Activated CD8-positive, alpha-beta T cell treated with anti-CD3 and anti-CD28 coated beads for 36 hours (primary cell): ENCODE measurements around the gene SERPINB1. TPM values are rescaled to one million over a fixed set of nuclear protein-coding genes. Genes with fewer than 3 reads are reported as not detected.

Experiments
- ATAC-seq: fragments of 200-7000 bp; cut with Tn5 transposase; one replicate; pipeline ENCODE4 v1.10.0; 2021; ENCODE audit warnings: mild to moderate bottlenecking, moderate library complexity
- CTCF ChIA-PET: fragments of 350-600 bp; sonication (Branson Sonifier 250); formaldehyde crosslinking; loops from one replicate; lab custom pipeline; 2021; ENCODE audit warnings: antibody characterized with exemption; lab: Charles Lee
- POLR2A ChIA-PET: fragments of 350-600 bp; sonication (Branson Sonifier 250); formaldehyde crosslinking; loops from one replicate; lab custom pipeline; 2021; ENCODE audit warnings: antibody characterized with exemption; lab: Charles Lee
- DNase-seq: peaks from one replicate; pipeline ENCODE4 v3.0.0-alpha.2; 2020
- H3K27ac Mint-ChIP-seq: one replicate; pipeline ENCODE4 v1.8.0; 2021; ENCODE audit warnings: mild to moderate bottlenecking, mixed read lengths
- H3K27me3 Mint-ChIP-seq: one replicate; pipeline ENCODE4 v1.8.0; 2021; ENCODE audit warnings: mixed read lengths
- H3K36me3 Mint-ChIP-seq: one replicate; pipeline ENCODE4 v1.8.0; 2021; ENCODE audit warnings: low read depth, mixed read lengths
- H3K4me1 Mint-ChIP-seq: one replicate; pipeline ENCODE4 v1.8.0; 2021; ENCODE audit warnings: low read depth, mixed read lengths
- H3K4me3 Mint-ChIP-seq: one replicate; pipeline ENCODE4 v1.8.0; 2021; ENCODE audit warnings: mild to moderate bottlenecking, moderate library complexity, mixed read lengths
- H3K9me3 Mint-ChIP-seq: one replicate; pipeline ENCODE4 v1.8.0; 2021; ENCODE audit warnings: mixed read lengths
- intact Hi-C: fragments of 100-400 bp; cut with micrococcal nuclease; formaldehyde crosslinking; loops from one replicate; pipeline ENCODE4 v1.10.0; 2022
- total RNA-seq, 2 experiments: library from RNA; stranded (reverse); gene quantifications; one replicate each; pipeline ENCODE4 v1.2.3, GENCODE V29; 2021
- TF ChIP-seq, protein P1 (sequence below): fragments of 200-600 bp; IDR thresholded peaks from one replicate; pipeline ENCODE4 v1.8.0; 2022; ENCODE audit warnings: antibody characterized with exemption, mild to moderate bottlenecking

SERPINB1 gene
- total RNA-seq, 2 experiments from 2014 or later, result 55.8 to 60.0 TPM

DNA sequence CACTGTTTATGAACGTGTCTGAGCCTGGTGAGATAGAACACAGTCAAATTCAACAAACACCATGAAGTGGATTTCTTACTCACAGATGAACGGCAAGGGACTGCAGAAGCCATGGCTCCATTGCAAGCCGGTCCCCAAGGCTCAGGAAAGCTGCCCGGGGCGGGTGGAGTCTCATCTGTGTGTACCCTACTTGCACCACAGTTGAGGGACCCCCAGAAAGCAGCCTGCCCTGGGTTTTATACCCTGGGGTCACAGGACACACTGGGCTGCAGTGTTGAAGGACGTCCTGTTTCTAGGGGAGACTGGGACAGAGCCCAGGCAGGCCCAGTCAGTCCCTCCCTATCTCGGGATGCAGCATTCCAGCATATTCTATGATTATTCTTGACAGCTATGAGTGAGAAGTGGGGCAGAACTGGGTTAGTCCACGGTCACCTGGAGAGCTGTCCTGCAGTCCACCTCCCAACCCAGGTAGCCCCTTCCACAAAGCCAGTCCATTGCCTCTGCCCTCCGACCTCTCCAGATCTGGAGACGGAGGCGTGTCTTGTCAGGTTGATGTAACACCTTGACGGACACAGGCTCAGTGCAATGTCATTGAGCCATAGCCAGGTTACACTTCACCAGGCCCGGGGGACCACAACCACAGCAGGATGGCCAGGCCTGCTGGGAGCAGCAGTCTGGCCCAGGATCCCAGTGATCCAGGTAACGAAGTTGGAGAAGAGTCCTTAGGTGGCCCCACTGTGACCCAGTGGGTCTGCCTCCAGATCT is 40.9 kb downstream of the SERPINB1 start:
- CTCF ChIA-PET, result interaction anchor here (1.3 to 2.2 kb wide), 2 partner anchors 9 to 17 kb away, joined by 4 to 5 read pairs; no protein-coding TSS in a partner anchor
- intact Hi-C loops, result no loop called here
- Mint-ChIP-seq H3K36me3 (no peaks in the 10 kb centered on the region), H3K27ac (no peak overlapping the region), H3K4me3 (no peak overlapping the region), H3K4me1 (peaks cover 28% of the 10 kb centered on the region), H3K9me3 (no peaks in the 10 kb centered on the region), H3K27me3 (no peaks in the 10 kb centered on the region)
- DNase-seq (no peak), ATAC-seq (no peak)
- POLR2A ChIA-PET, result interaction anchor here (0.8 to 1.3 kb wide), 4 partner anchors 9 to 54 kb away, joined by 3 to 4 read pairs (median 3); partner anchors contain the start of gene SERPINB1
- TF ChIP-seq, protein P1, sequence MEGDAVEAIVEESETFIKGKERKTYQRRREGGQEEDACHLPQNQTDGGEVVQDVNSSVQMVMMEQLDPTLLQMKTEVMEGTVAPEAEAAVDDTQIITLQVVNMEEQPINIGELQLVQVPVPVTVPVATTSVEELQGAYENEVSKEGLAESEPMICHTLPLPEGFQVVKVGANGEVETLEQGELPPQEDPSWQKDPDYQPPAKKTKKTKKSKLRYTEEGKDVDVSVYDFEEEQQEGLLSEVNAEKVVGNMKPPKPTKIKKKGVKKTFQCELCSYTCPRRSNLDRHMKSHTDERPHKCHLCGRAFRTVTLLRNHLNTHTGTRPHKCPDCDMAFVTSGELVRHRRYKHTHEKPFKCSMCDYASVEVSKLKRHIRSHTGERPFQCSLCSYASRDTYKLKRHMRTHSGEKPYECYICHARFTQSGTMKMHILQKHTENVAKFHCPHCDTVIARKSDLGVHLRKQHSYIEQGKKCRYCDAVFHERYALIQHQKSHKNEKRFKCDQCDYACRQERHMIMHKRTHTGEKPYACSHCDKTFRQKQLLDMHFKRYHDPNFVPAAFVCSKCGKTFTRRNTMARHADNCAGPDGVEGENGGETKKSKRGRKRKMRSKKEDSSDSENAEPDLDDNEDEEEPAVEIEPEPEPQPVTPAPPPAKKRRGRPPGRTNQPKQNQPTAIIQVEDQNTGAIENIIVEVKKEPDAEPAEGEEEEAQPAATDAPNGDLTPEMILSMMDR, result no peak

DNA sequence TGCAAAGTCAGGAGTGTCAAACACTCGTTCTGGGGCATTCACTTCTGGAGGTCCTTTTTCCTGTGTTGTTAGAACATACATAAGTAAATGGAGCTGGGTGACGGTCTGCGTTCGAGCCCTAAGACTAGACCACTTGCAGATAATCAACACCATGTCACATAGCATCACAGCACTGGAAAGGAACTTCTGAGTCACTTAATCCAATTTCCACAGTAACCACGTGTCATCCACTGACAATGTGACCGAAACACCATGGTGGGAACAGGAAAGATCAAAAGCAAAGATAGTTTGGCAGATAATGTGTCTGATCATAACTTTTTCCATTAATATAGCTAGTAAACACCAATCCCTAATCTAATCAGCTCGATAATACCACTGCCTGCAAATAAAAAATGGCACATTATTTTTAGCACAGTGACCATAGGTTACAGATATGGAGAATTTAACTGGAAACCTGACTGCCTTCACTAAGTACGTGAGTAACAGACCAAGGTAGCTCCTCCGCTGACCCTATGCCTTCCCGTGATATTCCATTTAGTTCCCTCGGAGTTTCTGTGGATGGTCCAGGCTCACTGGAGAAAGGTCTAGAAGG is 41.6 kb downstream of the SERPINB1 start:
- no peaks in the 10 kb centered on the region for H3K27me3 Mint-ChIP-seq
- no peak overlapping the region for H3K4me3 Mint-ChIP-seq

DNA sequence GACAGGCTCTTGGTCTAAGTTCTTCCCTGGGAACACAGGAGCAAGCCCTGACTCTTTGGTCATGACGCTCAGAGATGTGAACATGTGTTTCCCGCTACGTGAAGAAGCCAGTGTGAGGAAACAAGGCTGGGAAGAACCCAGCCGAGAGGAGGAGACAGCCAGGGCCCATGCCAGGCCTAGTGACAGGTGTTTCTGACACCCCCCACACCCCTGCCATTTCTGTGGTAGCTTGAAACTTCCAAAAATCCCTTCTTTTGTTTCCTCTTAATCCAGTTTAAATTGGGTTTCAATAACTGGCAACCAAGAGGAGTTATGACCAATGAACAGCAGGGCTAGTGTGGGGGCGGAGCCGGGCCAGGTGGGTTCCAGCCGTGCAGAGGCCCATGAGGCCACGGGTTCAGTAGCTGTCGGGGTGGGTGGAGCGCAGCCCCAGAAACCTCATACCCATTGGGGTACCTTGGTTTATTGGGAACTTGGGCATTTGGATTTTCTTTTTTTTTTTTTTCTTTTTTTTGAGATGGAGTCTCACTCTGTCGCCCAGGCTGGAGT is 43.0 kb downstream of the SERPINB1 start:
- no peak overlapping the region for H3K4me3 Mint-ChIP-seq
- DNase-seq, result no peak
- H3K36me3 Mint-ChIP-seq, result no peaks in the 10 kb centered on the region
- no peak for ATAC-seq
- H3K4me1 Mint-ChIP-seq, result peaks cover 37% of the 10 kb centered on the region
- no peaks in the 10 kb centered on the region for H3K27me3 Mint-ChIP-seq
- ChIA-PET CTCF (interaction anchor here (0.8 to 2.2 kb wide), 5 partner anchors 15 to 134 kb away, joined by 3 to 5 read pairs (median 4); no protein-coding TSS in a partner anchor), POLR2A (interaction anchor here (1.2 to 1.9 kb wide), 2 partner anchors 36 to 43 kb away, joined by 3 to 4 read pairs; partner anchors contain the start of gene SERPINB1)
- no peaks in the 10 kb centered on the region for H3K9me3 Mint-ChIP-seq
- intact Hi-C loops, result no loop called here
- no peak overlapping the region for H3K27ac Mint-ChIP-seq
- TF ChIP-seq, protein P1, result no peak

More for the DNA sequence above, 41.6 kb downstream of the SERPINB1 start:
- H3K4me1 Mint-ChIP-seq, result peaks cover 31% of the 10 kb centered on the region
- POLR2A ChIA-PET, result interaction anchor here (0.8 to 1.3 kb wide), 4 partner anchors 9 to 55 kb away, joined by 3 to 4 read pairs (median 3); partner anchors contain the start of gene SERPINB1
- DNase-seq (peak; percentile 46), ATAC-seq (peak; percentile 81)
- no peaks in the 10 kb centered on the region for H3K36me3 Mint-ChIP-seq
- TF ChIP-seq, protein P1, result no peak
- H3K27ac Mint-ChIP-seq, result peak overlapping the region; percentile 43
- no peaks in the 10 kb centered on the region for H3K9me3 Mint-ChIP-seq
- intact Hi-C loops, result no loop called here
- CTCF ChIA-PET, result interaction anchor here (0.7 to 2.2 kb wide), 3 partner anchors 8 to 31 kb away, joined by 4 to 5 read pairs (median 4); no protein-coding TSS in a partner anchor

DNA sequence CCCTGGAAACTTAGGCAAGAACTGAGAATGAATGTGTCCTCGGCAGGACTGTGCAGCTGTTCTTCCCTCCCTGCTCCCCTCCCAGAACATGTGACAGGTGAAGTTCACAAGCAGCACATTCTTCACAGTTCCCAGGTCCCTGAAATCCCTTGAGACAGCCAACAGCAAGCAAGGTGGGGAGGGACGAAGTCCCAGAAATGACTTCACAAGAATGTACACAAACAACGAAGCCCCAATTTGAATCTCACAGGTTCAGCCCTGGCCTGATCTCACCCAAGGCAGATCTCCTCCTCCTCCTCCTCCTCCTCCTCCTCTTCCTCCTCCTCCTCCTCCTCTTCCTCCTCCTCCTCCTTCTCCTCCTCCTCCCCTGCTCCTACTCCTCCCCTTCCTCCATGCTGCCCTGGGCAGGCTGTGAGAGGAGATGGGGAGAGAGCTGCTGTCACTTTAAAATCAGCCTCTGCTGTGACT is 44.1 kb downstream of the SERPINB1 start:
- Mint-ChIP-seq H3K27ac (no peak overlapping the region), H3K9me3 (no peaks in the 10 kb centered on the region), H3K4me3 (no peak overlapping the region), H3K4me1 (peaks cover 47% of the 10 kb centered on the region), H3K36me3 (no peaks in the 10 kb centered on the region), H3K27me3 (no peaks in the 10 kb centered on the region)
- intact Hi-C loops, result no loop called here
- ATAC-seq, result no peak
- DNase-seq, result no peak
- ChIA-PET CTCF (interaction anchor here (0.6 to 7.6 kb wide), 4 partner anchors 21 to 136 kb away, joined by 3 to 84 read pairs (median 4); no protein-coding TSS in a partner anchor), POLR2A (interaction anchor here (1.2 to 1.9 kb wide), 2 partner anchors 37 to 44 kb away, joined by 3 to 4 read pairs; partner anchors contain the start of gene SERPINB1)
- TF ChIP-seq, protein P1, result no peak
